ENCODE measurements around the gene PCGF3.

PCGF3 gene

DNA sequence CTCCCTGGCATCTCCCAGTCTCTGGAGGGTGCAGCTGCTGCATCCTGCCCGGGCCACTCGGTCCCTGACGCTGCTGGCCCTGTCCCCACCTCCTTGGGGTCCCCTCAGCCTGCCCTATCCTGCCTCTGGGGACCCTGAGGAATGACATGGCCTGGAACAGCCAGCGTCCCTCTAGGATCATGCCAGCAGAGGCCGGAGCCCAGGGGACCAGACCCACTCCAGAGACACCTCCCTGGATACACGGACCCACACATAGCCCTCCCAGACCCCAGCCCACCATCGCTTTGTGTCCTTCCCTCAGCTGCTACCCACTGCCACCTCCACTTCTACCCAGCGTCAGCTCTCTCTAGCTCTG, 84.8 kb downstream of the PCGF3 start:
- DNase-seq (ENCODE audit: low read depth) = no peak
- TF ChIP-seq, protein P1, sequence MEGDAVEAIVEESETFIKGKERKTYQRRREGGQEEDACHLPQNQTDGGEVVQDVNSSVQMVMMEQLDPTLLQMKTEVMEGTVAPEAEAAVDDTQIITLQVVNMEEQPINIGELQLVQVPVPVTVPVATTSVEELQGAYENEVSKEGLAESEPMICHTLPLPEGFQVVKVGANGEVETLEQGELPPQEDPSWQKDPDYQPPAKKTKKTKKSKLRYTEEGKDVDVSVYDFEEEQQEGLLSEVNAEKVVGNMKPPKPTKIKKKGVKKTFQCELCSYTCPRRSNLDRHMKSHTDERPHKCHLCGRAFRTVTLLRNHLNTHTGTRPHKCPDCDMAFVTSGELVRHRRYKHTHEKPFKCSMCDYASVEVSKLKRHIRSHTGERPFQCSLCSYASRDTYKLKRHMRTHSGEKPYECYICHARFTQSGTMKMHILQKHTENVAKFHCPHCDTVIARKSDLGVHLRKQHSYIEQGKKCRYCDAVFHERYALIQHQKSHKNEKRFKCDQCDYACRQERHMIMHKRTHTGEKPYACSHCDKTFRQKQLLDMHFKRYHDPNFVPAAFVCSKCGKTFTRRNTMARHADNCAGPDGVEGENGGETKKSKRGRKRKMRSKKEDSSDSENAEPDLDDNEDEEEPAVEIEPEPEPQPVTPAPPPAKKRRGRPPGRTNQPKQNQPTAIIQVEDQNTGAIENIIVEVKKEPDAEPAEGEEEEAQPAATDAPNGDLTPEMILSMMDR (IDR thresholded peaks at IDR 0.05; ENCODE audit: low read depth, low read length, missing control alignments) = no peak
- H3K4me3 ChIP-seq (ENCODE audit: low read depth, low read length) = no peak overlapping the region
- in situ Hi-C loops (cut with HindIII; ENCODE audit: low sequenced_read_pairs) = no loop called here

DNA sequence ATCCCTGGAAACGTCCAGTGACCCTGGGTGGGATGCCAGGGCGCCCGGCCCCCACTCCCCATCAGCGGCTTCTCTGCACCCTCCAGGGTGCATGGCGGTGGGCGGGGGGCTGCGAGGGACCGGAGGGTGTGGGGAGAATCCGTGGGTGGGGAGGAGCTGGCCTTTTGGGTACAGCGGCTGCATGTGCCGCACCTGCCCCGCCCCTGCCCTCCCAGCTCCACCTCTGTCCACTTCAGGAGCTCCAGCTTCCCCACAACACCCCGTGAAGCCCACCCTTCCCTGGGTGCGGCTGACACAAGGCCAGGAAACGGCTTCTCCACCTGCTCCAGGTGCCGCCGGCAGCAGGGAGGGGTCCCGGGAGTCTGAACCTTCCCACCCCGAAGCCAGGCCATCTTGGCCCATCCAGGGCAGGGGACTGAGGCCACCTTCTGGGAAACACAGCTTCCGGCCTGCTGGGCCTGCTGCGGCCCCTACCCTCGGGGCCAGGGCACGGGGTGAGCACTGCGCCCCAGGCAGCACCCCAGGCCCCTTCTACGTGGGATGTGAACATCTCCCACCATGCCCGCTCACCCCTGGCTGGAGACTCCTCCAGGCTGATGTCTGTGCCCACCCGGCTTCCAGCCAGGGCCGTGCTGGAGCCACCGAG, 85.7 kb downstream of the PCGF3 start:
- DNase-seq (ENCODE audit: low read depth) = no peak
- TF ChIP-seq, protein P1 (IDR thresholded peaks at IDR 0.05; ENCODE audit: low read depth, low read length, missing control alignments) = no peak
- in situ Hi-C loops (cut with HindIII; ENCODE audit: low sequenced_read_pairs) = no loop called here
- H3K4me3 ChIP-seq (ENCODE audit: low read depth, low read length) = no peak overlapping the region

- H3K4me3 ChIP-seq (ENCODE audit: low read depth, low read length) = peak overlapping the region; percentile 22
- DNase-seq (ENCODE audit: low read depth) = no peak
- TF ChIP-seq, protein P1 (IDR thresholded peaks at IDR 0.05; ENCODE audit: low read depth, low read length, missing control alignments) = no peak
- in situ Hi-C loops (cut with HindIII; ENCODE audit: low sequenced_read_pairs) = no loop called here
These were observed 86.4 kb downstream of the PCGF3 start for GRCh38 chr4:791898-792625.

DNA sequence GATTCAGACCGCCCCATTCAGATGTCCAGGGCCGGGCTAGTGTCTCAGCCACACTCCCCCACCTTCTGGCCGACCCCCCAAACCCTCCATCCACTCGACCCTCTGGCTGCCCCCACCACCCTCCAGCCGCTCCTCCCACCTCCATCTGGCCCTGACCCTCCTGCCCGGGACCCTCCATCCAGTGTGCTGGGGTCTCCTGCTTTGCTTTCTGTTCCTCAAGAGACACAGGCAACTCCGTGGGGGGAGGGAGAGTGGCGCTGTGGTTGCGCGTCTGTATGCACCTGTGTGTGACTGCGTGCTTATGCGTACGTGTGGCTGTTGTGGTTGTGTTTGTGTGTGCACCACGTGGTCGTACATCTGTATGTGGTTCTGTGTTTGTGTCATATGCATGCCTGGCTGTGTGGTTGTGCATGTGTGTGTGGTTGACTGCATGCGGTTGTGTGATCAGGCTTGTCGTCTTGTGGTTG, 87.0 kb downstream of the PCGF3 start:
- in situ Hi-C loops (cut with HindIII; ENCODE audit: low sequenced_read_pairs) = no loop called here
- no peak for DNase-seq (ENCODE audit: low read depth)
- TF ChIP-seq, protein P1 (IDR thresholded peaks at IDR 0.05; ENCODE audit: low read depth, low read length, missing control alignments) = no peak
- peak overlapping the region; percentile 22 for H3K4me3 ChIP-seq (ENCODE audit: low read depth, low read length)

- no peak overlapping the region for H3K4me3 ChIP-seq (ENCODE audit: low read depth, low read length)
- no peak for DNase-seq (ENCODE audit: low read depth)
- in situ Hi-C loops (cut with HindIII; ENCODE audit: low sequenced_read_pairs) = no loop called here
- TF ChIP-seq, protein P1 (IDR thresholded peaks at IDR 0.05; ENCODE audit: low read depth, low read length, missing control alignments) = no peak
These were observed 87.6 kb downstream of the PCGF3 start for GRCh38 chr4:793093-793861.

GRCh38 chr4:793941-794621, 88.4 kb downstream of the PCGF3 start:
- in situ Hi-C loops (cut with HindIII; ENCODE audit: low sequenced_read_pairs) = no loop called here
- TF ChIP-seq, protein P1 (IDR thresholded peaks at IDR 0.05; ENCODE audit: low read depth, low read length, missing control alignments) = no peak
- no peak for DNase-seq (ENCODE audit: low read depth)
- H3K4me3 ChIP-seq (ENCODE audit: low read depth, low read length) = no peak overlapping the region

Data from astrocyte of the cerebellum (primary cell).